HFF-Myc (cell line): ENCODE data around the gene TBC1D22A.

Experiments used
- DNase-seq: peaks from one replicate; pipeline ENCODE4 v3.0.0-alpha.2; 2011; ENCODE audit warnings: low read depth; ENCODE audit errors: extremely low read depth
- H3K4me3 ChIP-seq: replicated peaks from 2 replicates; pipeline ENCODE4 v1.5.1; 2011; ENCODE audit warnings: low read depth, mild to moderate bottlenecking, control low read depth, low read length
- CTCF ChIP-seq: IDR thresholded peaks from 2 replicates; pipeline ENCODE4 v1.5.1; 2012; ENCODE audit warnings: mild to moderate bottlenecking, low read depth, low read length, control low read depth; ENCODE audit errors: missing control alignments

TBC1D22A gene

GRCh38 chr22:47056776-47057470 is 294.5 kb downstream of the TBC1D22A start:
- no peak for DNase-seq
- no peak for TF ChIP-seq CTCF
- H3K4me3 ChIP-seq: no peak overlapping the region

- no peak for TF ChIP-seq CTCF
- no peak for DNase-seq
- H3K4me3 ChIP-seq: no peak overlapping the region
Measured at GRCh38 chr22:47057916-47058585, 295.6 kb downstream of the TBC1D22A start.

- TF ChIP-seq CTCF: no peak
- DNase-seq: no peak
- H3K4me3 ChIP-seq: no peak overlapping the region
Measured at GRCh38 chr22:47059076-47059475, 296.6 kb downstream of the TBC1D22A start.

GRCh38 chr22:47059701-47060161 is 297.3 kb downstream of the TBC1D22A start:
- no peak for DNase-seq
- H3K4me3 ChIP-seq: no peak overlapping the region
- TF ChIP-seq CTCF: no peak

GRCh38 chr22:47060718-47061117 is 298.3 kb downstream of the TBC1D22A start:
- DNase-seq: no peak
- no peak for TF ChIP-seq CTCF
- no peak overlapping the region for H3K4me3 ChIP-seq

- no peak for TF ChIP-seq CTCF
- H3K4me3 ChIP-seq: no peak overlapping the region
- no peak for DNase-seq
Measured at GRCh38 chr22:47061226-47061625, 298.8 kb downstream of the TBC1D22A start.
